GM13976 (cell line): ENCODE data around the gene FLT1.

Experiments used
- DNase-seq: peaks from one replicate; pipeline ENCODE4 v3.0.0; 2012; ENCODE audit warnings: low spot score
- CTCF ChIP-seq: IDR thresholded peaks from 2 replicates; pipeline ENCODE4 v1.5.1; 2012; ENCODE audit warnings: borderline replicate concordance, mild to moderate bottlenecking; ENCODE audit not compliant: insufficient read depth; ENCODE audit errors: extremely low read depth, missing control alignments, control extremely low read depth
- in situ Hi-C: fragments of 300-500 bp; cut with MboI; formaldehyde crosslinking; loops from one replicate; pipeline ENCODE4 v1.12.0; 2022; ENCODE audit warnings: low sequenced_read_pairs, mixed read lengths, inconsistent platforms; ENCODE audit not compliant: unreplicated experiment

The FLT1 gene

GRCh38 chr13:28370448-28370847, 124.5 kb downstream of the FLT1 start:
- no peak for TF ChIP-seq CTCF
- DNase-seq = no peak
- in situ Hi-C loops = no loop called here

GRCh38 chr13:28358708-28359107, 136.2 kb downstream of the FLT1 start:
- in situ Hi-C loops = no loop called here
- DNase-seq = no peak
- no peak for TF ChIP-seq CTCF

- in situ Hi-C loops = no loop called here
- DNase-seq = no peak
- TF ChIP-seq CTCF = no peak
These were observed 137.0 kb downstream of the FLT1 start for GRCh38 chr13:28357911-28358433.

DNA sequence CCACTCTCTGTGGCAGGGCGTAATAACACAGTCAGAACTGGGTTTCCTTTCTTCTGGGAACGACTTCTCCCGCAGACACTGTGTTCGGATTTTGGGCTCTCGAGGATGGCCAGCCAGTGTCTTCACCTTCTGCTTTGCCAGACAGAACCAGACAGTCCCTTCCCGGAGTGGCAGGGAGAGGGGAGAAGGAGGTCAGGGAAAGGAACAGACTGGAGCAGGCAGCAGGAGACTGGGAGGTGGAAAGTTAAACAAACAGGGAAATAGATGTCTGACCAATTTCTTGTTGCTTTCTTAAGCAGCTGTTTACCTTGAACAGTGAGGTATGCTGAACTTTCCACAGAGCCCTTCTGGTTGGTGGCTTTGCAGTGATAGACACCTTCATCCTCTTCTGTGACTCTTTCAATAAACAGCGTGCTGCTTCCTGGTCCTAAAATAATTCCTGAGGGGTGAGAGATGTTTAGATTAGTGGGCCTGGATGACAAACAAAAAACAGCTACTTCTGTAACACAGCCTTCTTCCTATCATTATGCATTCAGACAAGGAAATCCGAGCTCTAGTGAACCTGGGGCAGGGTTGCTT, 137.6 kb downstream of the FLT1 start:
- no peak for TF ChIP-seq CTCF
- in situ Hi-C loops = no loop called here
- DNase-seq = no peak

DNA sequence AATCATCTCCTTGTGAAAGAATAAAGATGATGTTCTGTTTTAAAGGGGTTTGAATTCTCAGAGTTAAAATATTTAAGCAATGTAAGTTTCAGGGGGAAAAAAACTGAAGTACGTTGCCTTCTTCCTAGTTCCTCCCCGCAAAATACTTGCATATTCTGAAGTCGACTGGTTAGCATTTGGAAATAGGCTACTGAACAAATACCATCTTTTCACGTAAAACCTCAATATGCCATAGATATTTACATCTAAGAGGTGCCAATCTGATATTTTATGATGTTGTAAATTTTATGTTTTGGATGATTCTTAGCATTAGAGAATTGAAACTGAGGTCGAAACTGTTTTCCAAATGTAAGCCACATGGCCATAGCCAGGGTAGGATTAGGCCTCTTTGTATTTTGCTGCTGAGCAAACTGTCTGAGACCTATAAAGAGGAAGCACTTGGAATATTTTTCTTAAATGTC, 138.3 kb downstream of the FLT1 start:
- DNase-seq = no peak
- TF ChIP-seq CTCF = no peak
- in situ Hi-C loops = no loop called here

GRCh38 chr13:28355822-28356371, 139.0 kb downstream of the FLT1 start:
- in situ Hi-C loops = no loop called here
- no peak for DNase-seq

More at GRCh38 chr13:28355822-28356371, 139.0 kb downstream of the FLT1 start:
- no peak for TF ChIP-seq CTCF
